ENCODE data around the gene P2RY6.

The P2RY6 gene

DNA sequence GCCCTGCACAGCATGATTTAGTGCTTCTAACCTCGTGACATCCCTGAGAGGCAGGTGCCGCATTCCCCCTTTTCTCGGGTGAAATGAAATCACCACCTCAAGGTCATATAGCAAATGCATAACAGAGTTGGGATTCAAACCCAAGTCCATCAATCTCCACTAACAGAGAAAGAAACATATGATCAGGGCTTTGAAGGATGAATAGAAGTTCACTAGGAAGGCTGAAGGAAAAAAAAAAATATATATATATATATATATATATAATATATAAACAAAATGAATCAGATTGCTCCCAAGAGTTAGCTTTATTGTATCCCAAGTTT is 23.8 kb downstream of the P2RY6 start:
- TF ChIP-seq, protein P1, sequence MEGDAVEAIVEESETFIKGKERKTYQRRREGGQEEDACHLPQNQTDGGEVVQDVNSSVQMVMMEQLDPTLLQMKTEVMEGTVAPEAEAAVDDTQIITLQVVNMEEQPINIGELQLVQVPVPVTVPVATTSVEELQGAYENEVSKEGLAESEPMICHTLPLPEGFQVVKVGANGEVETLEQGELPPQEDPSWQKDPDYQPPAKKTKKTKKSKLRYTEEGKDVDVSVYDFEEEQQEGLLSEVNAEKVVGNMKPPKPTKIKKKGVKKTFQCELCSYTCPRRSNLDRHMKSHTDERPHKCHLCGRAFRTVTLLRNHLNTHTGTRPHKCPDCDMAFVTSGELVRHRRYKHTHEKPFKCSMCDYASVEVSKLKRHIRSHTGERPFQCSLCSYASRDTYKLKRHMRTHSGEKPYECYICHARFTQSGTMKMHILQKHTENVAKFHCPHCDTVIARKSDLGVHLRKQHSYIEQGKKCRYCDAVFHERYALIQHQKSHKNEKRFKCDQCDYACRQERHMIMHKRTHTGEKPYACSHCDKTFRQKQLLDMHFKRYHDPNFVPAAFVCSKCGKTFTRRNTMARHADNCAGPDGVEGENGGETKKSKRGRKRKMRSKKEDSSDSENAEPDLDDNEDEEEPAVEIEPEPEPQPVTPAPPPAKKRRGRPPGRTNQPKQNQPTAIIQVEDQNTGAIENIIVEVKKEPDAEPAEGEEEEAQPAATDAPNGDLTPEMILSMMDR (IDR thresholded peaks at IDR 0.05; ENCODE audit: borderline replicate concordance, control extremely low read depth, extremely low read depth, insufficient read depth, missing control alignments) = no peak
- in situ Hi-C loops (cut with MboI; ENCODE audit: low sequenced_read_pairs, unreplicated experiment) = no loop called here
- DNase-seq (ENCODE audit: low spot score) = no peak

DNA sequence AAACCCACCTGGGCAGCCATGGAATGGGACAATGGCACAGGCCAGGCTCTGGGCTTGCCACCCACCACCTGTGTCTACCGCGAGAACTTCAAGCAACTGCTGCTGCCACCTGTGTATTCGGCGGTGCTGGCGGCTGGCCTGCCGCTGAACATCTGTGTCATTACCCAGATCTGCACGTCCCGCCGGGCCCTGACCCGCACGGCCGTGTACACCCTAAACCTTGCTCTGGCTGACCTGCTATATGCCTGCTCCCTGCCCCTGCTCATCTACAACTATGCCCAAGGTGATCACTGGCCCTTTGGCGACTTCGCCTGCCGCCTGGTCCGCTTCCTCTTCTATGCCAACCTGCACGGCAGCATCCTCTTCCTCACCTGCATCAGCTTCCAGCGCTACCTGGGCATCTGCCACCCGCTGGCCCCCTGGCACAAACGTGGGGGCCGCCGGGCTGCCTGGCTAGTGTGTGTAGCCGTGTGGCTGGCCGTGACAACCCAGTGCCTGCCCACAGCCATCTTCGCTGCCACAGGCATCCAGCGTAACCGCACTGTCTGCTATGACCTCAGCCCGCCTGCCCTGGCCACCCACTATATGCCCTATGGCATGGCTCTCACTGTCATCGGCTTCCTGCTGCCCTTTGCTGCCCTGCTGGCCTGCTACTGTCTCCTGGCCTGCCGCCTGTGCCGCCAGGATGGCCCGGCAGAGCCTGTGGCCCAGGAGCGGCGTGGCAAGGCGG is 24.5 kb downstream of the P2RY6 start:
- DNase-seq (ENCODE audit: low spot score) = no peak

DNA sequence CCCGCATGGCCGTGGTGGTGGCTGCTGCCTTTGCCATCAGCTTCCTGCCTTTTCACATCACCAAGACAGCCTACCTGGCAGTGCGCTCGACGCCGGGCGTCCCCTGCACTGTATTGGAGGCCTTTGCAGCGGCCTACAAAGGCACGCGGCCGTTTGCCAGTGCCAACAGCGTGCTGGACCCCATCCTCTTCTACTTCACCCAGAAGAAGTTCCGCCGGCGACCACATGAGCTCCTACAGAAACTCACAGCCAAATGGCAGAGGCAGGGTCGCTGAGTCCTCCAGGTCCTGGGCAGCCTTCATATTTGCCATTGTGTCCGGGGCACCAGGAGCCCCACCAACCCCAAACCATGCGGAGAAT is 25.1 kb downstream of the P2RY6 start:
- in situ Hi-C loops (cut with MboI; ENCODE audit: low sequenced_read_pairs, unreplicated experiment) = no loop called here
- TF ChIP-seq, protein P1 (IDR thresholded peaks at IDR 0.05; ENCODE audit: borderline replicate concordance, control extremely low read depth, extremely low read depth, insufficient read depth, missing control alignments) = no peak
- no peak for DNase-seq (ENCODE audit: low spot score)

More for the DNA sequence above, 24.5 kb downstream of the P2RY6 start:
- TF ChIP-seq, protein P1 (IDR thresholded peaks at IDR 0.05; ENCODE audit: borderline replicate concordance, control extremely low read depth, extremely low read depth, insufficient read depth, missing control alignments) = no peak
- in situ Hi-C loops (cut with MboI; ENCODE audit: low sequenced_read_pairs, unreplicated experiment) = no loop called here

DNA sequence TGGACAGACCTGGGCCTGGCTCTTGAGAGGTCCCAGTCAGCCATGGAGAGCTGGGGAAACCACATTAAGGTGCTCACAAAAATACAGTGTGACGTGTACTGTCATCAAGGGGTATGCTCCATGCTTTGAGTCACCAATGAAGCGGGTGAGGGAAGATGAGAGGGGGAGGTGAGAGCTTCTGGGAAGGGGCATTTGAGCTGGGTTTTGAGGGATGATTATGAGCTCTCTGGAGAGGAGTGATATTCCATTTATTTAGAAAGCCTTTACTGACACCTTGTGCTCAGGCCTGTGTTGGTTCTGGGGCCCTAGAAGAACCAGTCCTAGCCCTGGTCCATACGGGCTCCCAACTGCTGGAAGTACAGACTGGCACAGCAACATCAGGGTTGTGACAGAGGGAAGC is 25.6 kb downstream of the P2RY6 start:
- TF ChIP-seq, protein P1 (IDR thresholded peaks at IDR 0.05; ENCODE audit: borderline replicate concordance, control extremely low read depth, extremely low read depth, insufficient read depth, missing control alignments) = no peak
- DNase-seq (ENCODE audit: low spot score) = no peak
- in situ Hi-C loops (cut with MboI; ENCODE audit: low sequenced_read_pairs, unreplicated experiment) = no loop called here

DNA sequence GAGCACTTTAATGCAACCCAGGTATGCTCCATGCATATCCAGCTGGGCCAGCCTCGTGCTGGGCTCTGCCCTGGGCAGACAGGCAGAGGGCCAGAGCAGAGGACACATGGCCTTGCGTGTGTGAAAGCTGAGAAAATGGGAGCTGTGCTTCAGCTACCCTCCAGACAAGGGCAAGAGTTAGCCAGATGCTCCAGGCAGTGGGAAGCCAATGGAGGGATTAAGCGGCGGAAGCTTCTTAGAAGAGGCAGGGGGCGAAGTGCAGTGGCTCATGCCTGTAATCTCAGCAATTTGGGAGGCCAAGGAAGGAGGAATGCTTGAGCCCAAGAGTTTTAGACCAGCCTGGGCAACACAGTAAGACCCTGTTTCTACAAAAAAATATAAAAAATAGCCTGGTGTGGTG is 26.1 kb downstream of the P2RY6 start:
- DNase-seq (ENCODE audit: low spot score) = no peak
- in situ Hi-C loops (cut with MboI; ENCODE audit: low sequenced_read_pairs, unreplicated experiment) = no loop called here
- TF ChIP-seq, protein P1 (IDR thresholded peaks at IDR 0.05; ENCODE audit: borderline replicate concordance, control extremely low read depth, extremely low read depth, insufficient read depth, missing control alignments) = no peak

DNA sequence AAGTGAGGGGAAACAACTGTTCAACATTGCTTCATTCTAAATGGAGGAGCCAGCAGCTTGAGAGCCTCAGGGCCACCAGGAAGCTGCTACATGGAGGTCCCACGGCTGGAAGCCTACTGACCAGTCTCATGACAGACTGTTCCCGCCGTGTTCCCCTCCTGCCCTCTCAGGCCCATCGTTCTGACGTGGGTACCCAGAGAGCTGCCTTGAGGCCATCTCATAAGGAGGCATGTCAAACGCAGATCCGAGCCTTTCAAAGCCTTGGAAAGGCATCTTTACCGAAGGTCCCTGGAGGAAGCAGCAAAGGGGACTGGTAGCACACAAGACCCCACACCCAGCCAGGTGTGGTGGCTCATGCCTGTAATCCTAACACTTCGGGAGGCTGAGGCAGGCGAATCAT is 27.6 kb downstream of the P2RY6 start:
- no peak for DNase-seq (ENCODE audit: low spot score)
- in situ Hi-C loops (cut with MboI; ENCODE audit: low sequenced_read_pairs, unreplicated experiment) = loop anchor here (5.0 kb wide), 1 partner anchor 38 kb away; no protein-coding TSS in a partner anchor
- TF ChIP-seq, protein P1 (IDR thresholded peaks at IDR 0.05; ENCODE audit: borderline replicate concordance, control extremely low read depth, extremely low read depth, insufficient read depth, missing control alignments) = no peak
